ENCODE data around the gene AP1B1.

DNA sequence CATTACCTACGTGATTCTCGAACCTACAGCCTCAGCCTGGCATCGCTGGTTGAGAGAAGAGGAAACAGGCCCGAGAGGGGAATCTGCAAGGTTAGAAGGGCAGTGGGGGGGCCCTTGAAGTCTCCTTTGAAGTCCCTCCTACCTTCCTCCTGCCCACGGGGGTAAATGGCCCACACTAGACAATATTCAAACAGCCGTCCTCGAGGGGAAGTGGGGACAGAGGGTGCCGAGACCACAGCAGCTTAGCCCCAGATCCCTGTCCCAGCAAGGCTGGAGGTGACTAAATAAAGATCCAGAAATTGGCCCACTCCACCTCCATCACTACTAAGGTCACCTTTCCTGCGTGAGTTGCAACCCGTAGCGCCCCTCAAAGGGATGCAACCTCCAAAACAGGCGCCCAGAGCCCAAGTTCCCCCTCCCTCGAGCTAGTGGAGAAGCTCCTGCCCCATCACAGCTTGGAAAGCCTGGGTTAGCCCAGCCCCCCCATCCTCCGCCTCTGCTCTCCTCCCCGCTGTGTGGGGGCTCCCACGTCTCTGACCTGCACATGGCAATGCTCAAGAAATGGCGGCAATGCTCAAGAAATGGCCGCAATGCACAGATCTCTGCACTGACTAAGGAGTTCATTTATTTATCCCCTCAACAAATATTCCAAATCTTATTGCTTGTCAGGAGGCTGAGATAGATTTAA is 72.1 kb downstream of the AP1B1 start:
- TF ChIP-seq, protein P1, sequence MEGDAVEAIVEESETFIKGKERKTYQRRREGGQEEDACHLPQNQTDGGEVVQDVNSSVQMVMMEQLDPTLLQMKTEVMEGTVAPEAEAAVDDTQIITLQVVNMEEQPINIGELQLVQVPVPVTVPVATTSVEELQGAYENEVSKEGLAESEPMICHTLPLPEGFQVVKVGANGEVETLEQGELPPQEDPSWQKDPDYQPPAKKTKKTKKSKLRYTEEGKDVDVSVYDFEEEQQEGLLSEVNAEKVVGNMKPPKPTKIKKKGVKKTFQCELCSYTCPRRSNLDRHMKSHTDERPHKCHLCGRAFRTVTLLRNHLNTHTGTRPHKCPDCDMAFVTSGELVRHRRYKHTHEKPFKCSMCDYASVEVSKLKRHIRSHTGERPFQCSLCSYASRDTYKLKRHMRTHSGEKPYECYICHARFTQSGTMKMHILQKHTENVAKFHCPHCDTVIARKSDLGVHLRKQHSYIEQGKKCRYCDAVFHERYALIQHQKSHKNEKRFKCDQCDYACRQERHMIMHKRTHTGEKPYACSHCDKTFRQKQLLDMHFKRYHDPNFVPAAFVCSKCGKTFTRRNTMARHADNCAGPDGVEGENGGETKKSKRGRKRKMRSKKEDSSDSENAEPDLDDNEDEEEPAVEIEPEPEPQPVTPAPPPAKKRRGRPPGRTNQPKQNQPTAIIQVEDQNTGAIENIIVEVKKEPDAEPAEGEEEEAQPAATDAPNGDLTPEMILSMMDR (IDR thresholded peaks at IDR 0.05) = no peak
- TF ChIP-seq POLR2A (IDR thresholded peaks at IDR 0.05) = no peak

All from heart left ventricle (tissue), 13 donors.